Measurements from ENCODE around the gene SV2A.

Gene SV2A

GRCh38 chr1:149936170-149936991, 18.7 kb upstream of the SV2A start, which contains the start of gene MTMR11:
Gene MTMR11, minus strand, starts transcription at chr1:149936879. Its CDS starts 232 bp downstream, at chr1:149936647.
- H2BK15ac ChIP-seq (ENCODE audit: low read depth, poor library complexity, severe bottlenecking) = no peak within 1 kb of the TSS
- H3K4me2 ChIP-seq (ENCODE audit: low read length, poor library complexity, severe bottlenecking) = peak within 1 kb of the TSS; percentile 62
- H4K91ac ChIP-seq (ENCODE audit: low read length) = peak within 1 kb of the TSS; percentile 2
- peak within 1 kb of the TSS; percentile 60 to 93 for H3K4me3 ChIP-seq (ENCODE audit: insufficient read depth in 1 of 2, low read depth in 1 of 2, low read length in 2 of 2)
- H2BK12ac ChIP-seq (ENCODE audit: low read length in 2 of 2) = peak within 1 kb of the TSS; percentile 23 to 67
- H3K9ac ChIP-seq (ENCODE audit: low read length) = peak within 1 kb of the TSS; percentile 91
- no peaks in the 10 kb centered on the region for H3K9me3 ChIP-seq (ENCODE audit: control insufficient read depth, low read length)
- peak within 1 kb of the TSS; percentile 38 for H4K8ac ChIP-seq (ENCODE audit: low read length)
- peak within 1 kb of the TSS; percentile 86 for H2AFZ ChIP-seq (ENCODE audit: low read depth, low read length)
- H3K18ac ChIP-seq (ENCODE audit: low read depth in 1 of 2, low read length in 2 of 2) = peak within 1 kb of the TSS; percentile 44 to 54
- H3K23ac ChIP-seq (ENCODE audit: low read length in 2 of 2) = no peak within 1 kb of the TSS
- 32% methylated on average over 9 of the region's 18 CpGs for WGBS
- H2BK5ac ChIP-seq (ENCODE audit: low read depth, low read length, poor library complexity, severe bottlenecking) = no peak within 1 kb of the TSS
- peaks cover 13% of the 10 kb centered on the region for H3K4me1 ChIP-seq (ENCODE audit: control insufficient read depth, insufficient read depth, low read depth, low read length)
- peaks cover 27% of the 10 kb centered on the region for H3K79me1 ChIP-seq (replicated peaks; ENCODE audit: low read length, poor library complexity, severe bottlenecking)
- peak within 1 kb of the TSS; percentile 67 for H2BK120ac ChIP-seq (ENCODE audit: low read depth, low read length)
- H3K14ac ChIP-seq (ENCODE audit: low read length in 2 of 2) = peak within 1 kb of the TSS in 1 of 2 experiments; percentile 63
- H3K4ac ChIP-seq (ENCODE audit: low read depth in 1 of 2, low read length in 2 of 2) = peak within 1 kb of the TSS in 1 of 2 experiments; percentile 43
- H3K27ac ChIP-seq (ENCODE audit: low read length, poor library complexity, severe bottlenecking) = peak within 1 kb of the TSS; percentile 79
- peak within 1 kb of the TSS; percentile 73 for H2AK5ac ChIP-seq (ENCODE audit: low read length, severe bottlenecking)
- peaks cover 27 to 29% of the 10 kb centered on the region in 2 experiments for H3K36me3 ChIP-seq (ENCODE audit: control insufficient read depth in 1 of 2, insufficient read depth in 2 of 2, low read depth in 1 of 2, low read length in 2 of 2)
- peak; percentile 47 for DNase-seq
- H3K27me3 ChIP-seq (ENCODE audit: control insufficient read depth in 1 of 2, insufficient read depth in 1 of 2, low read length in 2 of 2) = no peaks in the 10 kb centered on the region

- Histone ChIP-seq H4K8ac (ENCODE audit: low read length) (no peak overlapping the region), H3K27me3 (ENCODE audit: control insufficient read depth in 1 of 2, insufficient read depth in 1 of 2, low read length in 2 of 2) (no peaks in the 10 kb centered on the region), H3K14ac (ENCODE audit: low read length in 2 of 2) (no peak overlapping the region), H3K4me2 (ENCODE audit: low read length, poor library complexity, severe bottlenecking) (no peak overlapping the region), H2BK120ac (ENCODE audit: low read depth, low read length) (no peak overlapping the region), H3K79me1 (replicated peaks; ENCODE audit: low read length, poor library complexity, severe bottlenecking) (peaks cover 27% of the 10 kb centered on the region), H2BK5ac (ENCODE audit: low read depth, low read length, poor library complexity, severe bottlenecking) (no peak overlapping the region), H2BK15ac (ENCODE audit: low read depth, poor library complexity, severe bottlenecking) (no peak overlapping the region), H3K18ac (ENCODE audit: low read depth in 1 of 2, low read length in 2 of 2) (no peak overlapping the region), H3K27ac (ENCODE audit: low read length, poor library complexity, severe bottlenecking) (no peak overlapping the region), H3K4ac (ENCODE audit: low read depth in 1 of 2, low read length in 2 of 2) (no peak overlapping the region), H3K23ac (ENCODE audit: low read length in 2 of 2) (no peak overlapping the region), H4K91ac (ENCODE audit: low read length) (no peak overlapping the region), H3K4me1 (ENCODE audit: control insufficient read depth, insufficient read depth, low read depth, low read length) (peaks cover 12% of the 10 kb centered on the region), H2AFZ (ENCODE audit: low read depth, low read length) (no peak overlapping the region), H3K9me3 (ENCODE audit: control insufficient read depth, low read length) (no peaks in the 10 kb centered on the region), H2AK5ac (ENCODE audit: low read length, severe bottlenecking) (no peak overlapping the region), H3K4me3 (ENCODE audit: insufficient read depth in 1 of 2, low read depth in 1 of 2, low read length in 2 of 2) (no peak overlapping the region), H3K36me3 (ENCODE audit: control insufficient read depth in 1 of 2, insufficient read depth in 2 of 2, low read depth in 1 of 2, low read length in 2 of 2) (peaks cover 36 to 49% of the 10 kb centered on the region in 2 experiments), H3K9ac (ENCODE audit: low read length) (no peak overlapping the region), H2BK12ac (ENCODE audit: low read length in 2 of 2) (no peak overlapping the region)
- no peak for DNase-seq
- 92% methylated on average over 2 of the region's 2 CpGs for WGBS
Measured at GRCh38 chr1:149934356-149934755, 16.7 kb upstream of the SV2A start.

GRCh38 chr1:149933208-149933607, 15.6 kb upstream of the SV2A start:
- WGBS = 96% methylated on average over 4 of the region's 4 CpGs

DNA sequence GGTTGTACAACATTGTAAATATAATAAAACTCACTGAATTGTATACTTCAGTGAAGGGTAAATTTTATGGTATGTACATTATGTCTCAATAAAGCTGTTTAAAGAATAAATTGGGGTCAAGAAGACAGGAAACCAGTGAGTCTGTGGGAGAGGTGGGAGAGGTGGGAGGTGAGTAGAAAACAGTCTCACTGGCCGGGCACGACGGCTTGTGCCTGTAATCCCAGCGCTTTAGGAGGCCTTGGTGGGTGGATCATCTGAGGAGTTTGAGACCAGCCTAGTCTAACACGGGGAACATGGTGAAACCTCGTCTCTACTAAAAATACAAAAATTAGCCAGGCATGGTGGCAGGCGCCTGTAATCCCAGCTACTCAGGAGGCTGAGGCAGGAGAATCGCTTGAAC, 14.8 kb upstream of the SV2A start:
- Histone ChIP-seq H2BK5ac (ENCODE audit: low read depth, low read length, poor library complexity, severe bottlenecking) (no peak overlapping the region), H2AFZ (ENCODE audit: low read depth, low read length) (no peak overlapping the region), H3K4me1 (ENCODE audit: control insufficient read depth, insufficient read depth, low read depth, low read length) (peaks cover 5% of the 10 kb centered on the region), H3K9ac (ENCODE audit: low read length) (no peak overlapping the region), H2BK120ac (ENCODE audit: low read depth, low read length) (no peak overlapping the region), H3K36me3 (ENCODE audit: control insufficient read depth in 1 of 2, insufficient read depth in 2 of 2, low read depth in 1 of 2, low read length in 2 of 2) (peaks cover 38 to 60% of the 10 kb centered on the region in 2 experiments), H3K14ac (ENCODE audit: low read length in 2 of 2) (no peak overlapping the region), H3K23ac (ENCODE audit: low read length in 2 of 2) (no peak overlapping the region), H3K4me3 (ENCODE audit: insufficient read depth in 1 of 2, low read depth in 1 of 2, low read length in 2 of 2) (no peak overlapping the region), H3K9me3 (ENCODE audit: control insufficient read depth, low read length) (no peaks in the 10 kb centered on the region), H3K27ac (ENCODE audit: low read length, poor library complexity, severe bottlenecking) (no peak overlapping the region), H3K4ac (ENCODE audit: low read depth in 1 of 2, low read length in 2 of 2) (no peak overlapping the region), H3K4me2 (ENCODE audit: low read length, poor library complexity, severe bottlenecking) (no peak overlapping the region), H4K91ac (ENCODE audit: low read length) (no peak overlapping the region), H2BK15ac (ENCODE audit: low read depth, poor library complexity, severe bottlenecking) (no peak overlapping the region), H3K79me1 (replicated peaks; ENCODE audit: low read length, poor library complexity, severe bottlenecking) (peaks cover 27% of the 10 kb centered on the region), H4K8ac (ENCODE audit: low read length) (no peak overlapping the region), H3K27me3 (ENCODE audit: control insufficient read depth in 1 of 2, insufficient read depth in 1 of 2, low read length in 2 of 2) (no peaks in the 10 kb centered on the region), H3K18ac (ENCODE audit: low read depth in 1 of 2, low read length in 2 of 2) (no peak overlapping the region), H2AK5ac (ENCODE audit: low read length, severe bottlenecking) (no peak overlapping the region), H2BK12ac (ENCODE audit: low read length in 2 of 2) (no peak overlapping the region)
- DNase-seq = no peak
- 91% methylated on average over 8 of the region's 8 CpGs for WGBS

More at GRCh38 chr1:149933208-149933607, 15.6 kb upstream of the SV2A start:
- no peak overlapping the region for H4K91ac ChIP-seq (ENCODE audit: low read length)
- H2BK5ac ChIP-seq (ENCODE audit: low read depth, low read length, poor library complexity, severe bottlenecking) = no peak overlapping the region
- no peak overlapping the region for H2AK5ac ChIP-seq (ENCODE audit: low read length, severe bottlenecking)
- no peak overlapping the region for H3K27ac ChIP-seq (ENCODE audit: low read length, poor library complexity, severe bottlenecking)
- H3K4me1 ChIP-seq (ENCODE audit: control insufficient read depth, insufficient read depth, low read depth, low read length) = peaks cover 9% of the 10 kb centered on the region
- H4K8ac ChIP-seq (ENCODE audit: low read length) = no peak overlapping the region
- H3K27me3 ChIP-seq (ENCODE audit: control insufficient read depth in 1 of 2, insufficient read depth in 1 of 2, low read length in 2 of 2) = no peaks in the 10 kb centered on the region
- H2BK12ac ChIP-seq (ENCODE audit: low read length in 2 of 2) = no peak overlapping the region
- H2BK15ac ChIP-seq (ENCODE audit: low read depth, poor library complexity, severe bottlenecking) = no peak overlapping the region
- no peaks in the 10 kb centered on the region for H3K9me3 ChIP-seq (ENCODE audit: control insufficient read depth, low read length)
- DNase-seq = no peak
- no peak overlapping the region for H3K23ac ChIP-seq (ENCODE audit: low read length in 2 of 2)
- H3K4me3 ChIP-seq (ENCODE audit: insufficient read depth in 1 of 2, low read depth in 1 of 2, low read length in 2 of 2) = no peak overlapping the region
- no peak overlapping the region for H3K4ac ChIP-seq (ENCODE audit: low read depth in 1 of 2, low read length in 2 of 2)
- no peak overlapping the region for H2AFZ ChIP-seq (ENCODE audit: low read depth, low read length)
- H3K4me2 ChIP-seq (ENCODE audit: low read length, poor library complexity, severe bottlenecking) = no peak overlapping the region
- H2BK120ac ChIP-seq (ENCODE audit: low read depth, low read length) = no peak overlapping the region
- no peak overlapping the region for H3K18ac ChIP-seq (ENCODE audit: low read depth in 1 of 2, low read length in 2 of 2)
- H3K79me1 ChIP-seq (replicated peaks; ENCODE audit: low read length, poor library complexity, severe bottlenecking) = peaks cover 27% of the 10 kb centered on the region
- no peak overlapping the region for H3K14ac ChIP-seq (ENCODE audit: low read length in 2 of 2)
- H3K9ac ChIP-seq (ENCODE audit: low read length) = no peak overlapping the region
- H3K36me3 ChIP-seq (ENCODE audit: control insufficient read depth in 1 of 2, insufficient read depth in 2 of 2, low read depth in 1 of 2, low read length in 2 of 2) = peaks cover 38 to 60% of the 10 kb centered on the region in 2 experiments
